OCI-LY7 (cell line): ENCODE results near the gene DYNLT2. TPM values are rescaled to one million over a fixed set of nuclear protein-coding genes. Genes with fewer than 3 reads are reported as not detected.

Experiments
- BruUV-seq: library from RNA; stranded (reverse); fragments of 400-500 nt; replicated peaks from 2 replicates; lab custom pipeline; 2021; lab: Mats Ljungman, UMichigan
- CTCF ChIA-PET: fragments of 300-600 bp; sonication (Branson Sonifier 250); formaldehyde crosslinking; loops from one replicate; lab custom pipeline; 2022; ENCODE audit warnings: antibody characterized with exemption; ENCODE audit not compliant: unreplicated experiment; lab: Charles Lee
- POLR2A ChIA-PET: fragments of 300-600 bp; sonication (Branson Sonifier 250); formaldehyde crosslinking; loops from one replicate; lab custom pipeline; 2022; ENCODE audit warnings: antibody characterized with exemption; lab: Charles Lee
- DNase-seq: peaks from one replicate; pipeline ENCODE4 v3.0.0-alpha.2; 2015; ENCODE audit warnings: low spot score
- H2AFZ ChIP-seq: fragments of 200-600 bp; sonication (generic), shearing (Covaris generic); 2 replicates; pipeline ENCODE4 v1.6.1; 2014; ENCODE audit warnings: mild to moderate bottlenecking, antibody characterized with exemption, low read length, moderate library complexity
- H3K27ac ChIP-seq: fragments of 200-600 bp; sonication (generic); 2 replicates; pipeline ENCODE4 v1.5.1; 2014; ENCODE audit warnings: mixed run types, low read depth, mild to moderate bottlenecking, moderate library complexity, low read length, inconsistent platforms; ENCODE audit not compliant: poor library complexity, severe bottlenecking
- H3K36me3 ChIP-seq: fragments of 200-600 bp; sonication (generic); 2 replicates; pipeline ENCODE4 v1.6.1; 2014; ENCODE audit warnings: mild to moderate bottlenecking, antibody characterized with exemption, low read length, moderate library complexity, mixed read lengths; ENCODE audit not compliant: insufficient read depth
- H3K4me1 ChIP-seq: fragments of 200-600 bp; sonication (generic); 2 replicates; pipeline ENCODE4 v1.5.1; 2014; ENCODE audit warnings: mild to moderate bottlenecking, low read length; ENCODE audit not compliant: insufficient read depth, poor library complexity, severe bottlenecking
- H3K4me2 ChIP-seq: fragments of 200-600 bp; sonication (generic); 2 replicates; pipeline ENCODE4 v1.6.1; 2014; ENCODE audit warnings: mild to moderate bottlenecking, low read length
- H3K4me3 ChIP-seq: fragments of 200-600 bp; sonication (generic); 2 replicates; pipeline ENCODE4 v1.5.1; 2014; ENCODE audit warnings: mild to moderate bottlenecking, low read depth, low read length; ENCODE audit not compliant: poor library complexity, severe bottlenecking
- H3K79me2 ChIP-seq: fragments of 200-600 bp; sonication (generic); 2 replicates; pipeline ENCODE4 v1.6.1; 2016; ENCODE audit warnings: low read depth, mild to moderate bottlenecking, low read length, moderate library complexity, mixed read lengths; ENCODE audit not compliant: insufficient read depth
- H3K9me2 ChIP-seq: fragments of 200-600 bp; sonication (generic); 2 replicates; pipeline ENCODE4 v1.6.1; 2016; ENCODE audit warnings: mild to moderate bottlenecking, low read length, mixed read lengths; ENCODE audit not compliant: insufficient read depth
- H3K9me3 ChIP-seq: fragments of 200-600 bp; sonication (generic); 2 replicates; pipeline ENCODE4 v1.6.1; 2014; ENCODE audit warnings: mild to moderate bottlenecking, mixed run types, low read length, mixed read lengths
- H4K20me1 ChIP-seq: fragments of 200-600 bp; sonication (generic); 2 replicates; pipeline ENCODE4 v1.6.1; 2014; ENCODE audit warnings: mild to moderate bottlenecking, antibody characterized with exemption, low read length, moderate library complexity, mixed read lengths; ENCODE audit not compliant: insufficient read depth
- EZH2phosphoT487 ChIP-seq: fragments of 200-600 bp; sonication (generic); IDR thresholded peaks from 2 replicates; pipeline ENCODE4 v1.6.1; 2018; ENCODE audit warnings: low read depth, borderline replicate concordance, mild to moderate bottlenecking, mixed run types, antibody characterized with exemption, low read length, moderate library complexity, mixed read lengths
- intact Hi-C: fragments of 100-400 bp; cut with micrococcal nuclease; formaldehyde crosslinking; loops from one replicate; pipeline ENCODE4 v1.10.0; 2022; ENCODE audit not compliant: unreplicated experiment
- total RNA-seq, 2 experiments: library from RNA; depleted of rRNA in 1 of 2; stranded (reverse); fragments of >200 nt in 1 of 2; shearing (Covaris generic) in 1 of 2; gene quantifications; 2 replicates each; pipeline ENCODE4 v1.2.3, GENCODE V29; 2014 to 2022
- TF ChIP-seq, protein P1 (sequence below): fragments of 200-600 bp; sonication (generic); conservative IDR thresholded peaks from 2 replicates; pipeline ENCODE4 v1.5.1; 2014; ENCODE audit warnings: mild to moderate bottlenecking, antibody characterized with exemption, low read length, moderate library complexity, mixed read lengths

DYNLT2 gene
- total RNA-seq, 2 experiments from 2014 or later: 6.4 to 7.7 TPM

DNA sequence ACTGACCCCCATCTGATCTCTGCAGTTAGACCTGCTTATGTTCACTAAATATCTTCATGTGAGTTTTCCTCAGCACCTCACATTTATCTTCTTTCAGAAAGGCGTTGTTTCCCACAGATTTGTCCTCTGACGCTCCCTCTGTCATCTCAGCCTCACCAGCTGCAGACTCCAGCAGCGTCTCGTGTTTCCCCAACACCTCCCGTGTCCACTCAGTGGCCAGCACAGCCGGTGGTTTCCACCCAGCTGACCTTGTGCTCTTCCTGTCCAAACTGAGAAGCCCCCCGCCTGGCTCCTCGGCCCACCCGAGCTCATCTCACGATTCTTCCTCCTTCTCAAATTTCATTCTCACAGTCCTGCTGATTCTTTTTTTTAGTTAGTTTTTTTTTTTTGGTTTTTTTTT is 12.5 kb upstream of the DYNLT2 start:
- no peak for DNase-seq
- Histone ChIP-seq H3K27ac (no peak overlapping the region), H3K36me3 (peaks cover 90% of the 10 kb centered on the region), H3K4me3 (no peak overlapping the region), H3K9me3 (no peaks in the 10 kb centered on the region), H3K4me2 (no peak overlapping the region), H3K4me1 (no peaks in the 10 kb centered on the region), H3K9me2 (no peaks in the 10 kb centered on the region), H4K20me1 (no peaks in the 10 kb centered on the region), H3K79me2 (no peaks in the 10 kb centered on the region), H2AFZ (no peak overlapping the region)
- ChIA-PET POLR2A (interaction anchor here (0.7 to 0.8 kb wide), 2 partner anchors 61 to 802 kb away, joined by 3 to 5 read pairs; no protein-coding TSS in a partner anchor), CTCF (no interaction called here)
- no TSS peak for BruUV-seq
- TF ChIP-seq EZH2phosphoT487: no peak
- TF ChIP-seq, protein P1, sequence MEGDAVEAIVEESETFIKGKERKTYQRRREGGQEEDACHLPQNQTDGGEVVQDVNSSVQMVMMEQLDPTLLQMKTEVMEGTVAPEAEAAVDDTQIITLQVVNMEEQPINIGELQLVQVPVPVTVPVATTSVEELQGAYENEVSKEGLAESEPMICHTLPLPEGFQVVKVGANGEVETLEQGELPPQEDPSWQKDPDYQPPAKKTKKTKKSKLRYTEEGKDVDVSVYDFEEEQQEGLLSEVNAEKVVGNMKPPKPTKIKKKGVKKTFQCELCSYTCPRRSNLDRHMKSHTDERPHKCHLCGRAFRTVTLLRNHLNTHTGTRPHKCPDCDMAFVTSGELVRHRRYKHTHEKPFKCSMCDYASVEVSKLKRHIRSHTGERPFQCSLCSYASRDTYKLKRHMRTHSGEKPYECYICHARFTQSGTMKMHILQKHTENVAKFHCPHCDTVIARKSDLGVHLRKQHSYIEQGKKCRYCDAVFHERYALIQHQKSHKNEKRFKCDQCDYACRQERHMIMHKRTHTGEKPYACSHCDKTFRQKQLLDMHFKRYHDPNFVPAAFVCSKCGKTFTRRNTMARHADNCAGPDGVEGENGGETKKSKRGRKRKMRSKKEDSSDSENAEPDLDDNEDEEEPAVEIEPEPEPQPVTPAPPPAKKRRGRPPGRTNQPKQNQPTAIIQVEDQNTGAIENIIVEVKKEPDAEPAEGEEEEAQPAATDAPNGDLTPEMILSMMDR: no peak
- intact Hi-C loops: no loop called here

DNA sequence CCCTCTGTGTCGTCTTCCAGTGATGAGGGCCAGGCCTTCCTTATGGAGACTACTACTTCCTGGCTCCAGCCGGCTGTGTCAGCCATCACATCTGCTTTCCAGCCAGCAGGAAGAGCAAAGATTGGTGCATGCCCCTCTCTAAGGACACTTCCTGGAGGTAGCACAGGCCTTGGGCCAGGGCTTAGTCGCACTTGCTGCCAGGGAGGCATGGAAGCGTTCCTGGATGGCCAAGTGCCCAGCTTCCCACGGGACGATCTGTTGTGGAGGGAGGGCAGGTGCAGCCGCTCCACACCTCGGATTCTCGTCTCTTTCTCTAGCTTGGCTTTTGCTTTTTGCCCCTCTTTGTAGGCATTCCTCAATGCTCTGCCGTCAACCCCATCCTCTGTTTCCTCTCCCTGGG is 11.9 kb upstream of the DYNLT2 start:
- DNase-seq: no peak
- no peak overlapping the region for H3K4me3 ChIP-seq
- peaks cover 90% of the 10 kb centered on the region for H3K36me3 ChIP-seq
- TF ChIP-seq EZH2phosphoT487: no peak
- TF ChIP-seq, protein P1: no peak
- H3K9me3 ChIP-seq: no peaks in the 10 kb centered on the region
- intact Hi-C loops: no loop called here
- no peaks in the 10 kb centered on the region for H4K20me1 ChIP-seq
- H3K79me2 ChIP-seq: no peaks in the 10 kb centered on the region
- no peaks in the 10 kb centered on the region for H3K9me2 ChIP-seq
- H2AFZ ChIP-seq: no peak overlapping the region
- no TSS peak for BruUV-seq
- CTCF ChIA-PET: no interaction called here
- POLR2A ChIA-PET: interaction anchor here (0.8 kb wide), 1 partner anchor 61 kb away, joined by 3 read pairs; no protein-coding TSS in a partner anchor
- no peak overlapping the region for H3K27ac ChIP-seq
- H3K4me2 ChIP-seq: no peak overlapping the region
- no peaks in the 10 kb centered on the region for H3K4me1 ChIP-seq

DNA sequence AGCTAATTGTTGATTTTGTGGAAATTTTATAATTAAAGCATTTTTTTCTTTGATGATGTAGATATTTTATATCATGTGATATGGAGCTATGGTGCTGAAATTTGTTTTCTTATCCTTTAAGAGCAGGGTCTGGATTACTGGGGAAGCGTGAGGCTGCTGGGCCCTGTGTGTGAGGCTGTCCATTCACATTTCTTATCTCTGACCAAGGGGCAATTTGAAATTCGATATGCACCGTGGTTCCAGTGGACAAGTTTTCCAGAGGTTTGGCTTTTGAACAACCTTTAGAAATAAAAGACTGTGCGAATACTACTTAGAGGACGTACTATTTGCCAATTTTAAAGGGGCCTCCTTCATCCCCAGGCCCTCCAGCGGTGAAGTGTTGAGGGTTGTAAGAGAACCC is 3.8 kb upstream of the DYNLT2 start:
- POLR2A ChIA-PET: interaction anchor here (0.6 to 1.7 kb wide), 3 partner anchors 18 to 842 kb away, joined by 3 to 4 read pairs (median 3); partner anchors contain the start of gene TBP
- DNase-seq: no peak
- no peak for TF ChIP-seq EZH2phosphoT487
- TF ChIP-seq, protein P1: no peak
- peaks cover 40% of the 10 kb centered on the region for H3K36me3 ChIP-seq
- intact Hi-C loops: no loop called here
- H4K20me1 ChIP-seq: no peaks in the 10 kb centered on the region; the same call in 1 of the 2 replicates
- H3K4me2 ChIP-seq: no peak overlapping the region
- CTCF ChIA-PET: no interaction called here
- H3K27ac ChIP-seq: no peak overlapping the region
- H3K4me1 ChIP-seq: peaks cover 17% of the 10 kb centered on the region
- H3K4me3 ChIP-seq: no peak overlapping the region
- no peak overlapping the region for H2AFZ ChIP-seq
- no peaks in the 10 kb centered on the region for H3K9me3 ChIP-seq
- no TSS peak for BruUV-seq
- peaks cover 22% of the 10 kb centered on the region for H3K79me2 ChIP-seq
- no peaks in the 10 kb centered on the region for H3K9me2 ChIP-seq
